A549 treated with DMSO at 1 μM for 4 hours (cell line): ENCODE results near the gene ALX1. TPM values are rescaled to one million over a fixed set of nuclear protein-coding genes. Genes with fewer than 3 reads are reported as not detected.

Experiments used
- total RNA-seq: library from RNA; stranded (reverse); fragments of 200-300 nt; extraction: Qiagen RNA extraction; gene quantifications from 5 replicates; pipeline ENCODE4 v1.2.3, GENCODE V29; 2022; ENCODE audit warnings: low read depth

ALX1 gene
- 5.4 to 7.1 TPM (median 6.1 TPM) in 5 replicates for total RNA-seq

GRCh38 chr12:85280165-85280983 is at the start of gene ALX1:
Gene ALX1 (plus strand): TSS chr12:85280220. CDS start chr12:85280262, 42 bp downstream.

Other genes with a start within 250 kb of the ALX1 start
- not detected in 5 replicates for gene TSPAN19, start 243.9 kb upstream of the ALX1 start, total RNA-seq
- gene LRRIQ1, start 243.9 kb upstream of the ALX1 start, total RNA-seq: 0.36 to 1.3 TPM (median 0.84 TPM) in 5 replicates